GM19463 (cell line): ENCODE results near the gene ERBB4.

Source experiments
- ATAC-seq: cut with Tn5 transposase; IDR thresholded peaks from one replicate; pipeline ENCODE4 v1.9.1; 2021; ENCODE audit warnings: mild to moderate bottlenecking, moderate library complexity; ENCODE audit not compliant: unreplicated experiment

Gene ERBB4

DNA sequence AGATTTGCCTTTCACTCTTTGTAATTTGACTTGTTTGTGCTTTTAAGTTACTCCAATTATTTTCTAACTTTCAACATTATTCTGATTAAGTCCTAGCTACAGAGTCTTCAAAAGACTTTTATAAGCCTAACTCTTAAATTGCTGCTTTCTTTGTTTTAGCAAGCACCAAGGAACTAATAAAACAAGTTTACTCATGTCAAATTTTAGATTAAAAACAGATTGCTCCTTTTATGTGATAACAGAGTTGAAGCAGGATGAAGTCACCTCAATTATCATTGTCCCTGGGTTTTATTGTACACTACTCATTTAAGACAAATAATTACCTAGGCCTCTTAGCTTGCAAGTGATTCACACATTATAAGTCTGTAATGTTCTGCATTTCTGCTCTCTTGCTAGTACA, 678.4 kb downstream of the ERBB4 start:
- no peak for ATAC-seq

DNA sequence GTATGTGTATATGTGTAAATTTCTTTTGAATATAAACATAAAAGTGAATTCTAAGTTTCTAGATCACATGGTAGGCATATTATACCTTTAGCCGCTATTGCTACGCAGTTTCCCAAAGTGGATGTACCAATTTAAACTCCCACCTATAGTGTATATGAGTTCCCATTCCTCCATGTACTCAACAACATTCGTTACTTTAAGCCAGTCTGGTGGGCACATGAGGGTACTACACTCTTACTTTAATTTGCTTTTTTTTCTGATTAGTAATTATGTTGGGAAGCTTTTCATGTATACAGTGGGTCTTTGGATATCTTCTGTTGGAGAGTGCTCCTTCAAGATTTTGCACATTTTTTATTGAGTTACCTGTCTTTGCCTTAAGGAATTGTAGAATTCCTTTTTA, 683.8 kb downstream of the ERBB4 start:
- ATAC-seq: no peak

DNA sequence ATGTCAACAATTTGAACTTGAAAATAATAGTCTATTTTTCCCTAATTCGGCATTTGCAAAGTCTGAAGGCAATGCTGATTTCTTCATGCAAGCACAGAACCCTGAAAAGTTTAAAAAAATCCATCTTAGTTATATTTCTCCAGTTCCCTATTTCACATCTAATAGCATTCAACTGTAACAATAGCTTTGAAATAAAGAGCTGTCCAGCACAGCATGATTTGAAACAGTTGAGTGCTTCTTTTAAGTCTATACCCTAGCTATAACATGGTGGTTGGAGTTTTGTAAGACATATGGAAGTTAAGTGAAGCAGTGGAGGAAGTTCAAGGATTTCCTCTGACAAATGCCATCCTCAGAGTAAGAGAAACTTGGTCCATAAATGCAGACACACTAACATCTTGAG, 691.9 kb downstream of the ERBB4 start:
- no peak for ATAC-seq

- no peak for ATAC-seq
Observed at GRCh38 chr2:211846036-211846400, 692.6 kb downstream of the ERBB4 start.

DNA sequence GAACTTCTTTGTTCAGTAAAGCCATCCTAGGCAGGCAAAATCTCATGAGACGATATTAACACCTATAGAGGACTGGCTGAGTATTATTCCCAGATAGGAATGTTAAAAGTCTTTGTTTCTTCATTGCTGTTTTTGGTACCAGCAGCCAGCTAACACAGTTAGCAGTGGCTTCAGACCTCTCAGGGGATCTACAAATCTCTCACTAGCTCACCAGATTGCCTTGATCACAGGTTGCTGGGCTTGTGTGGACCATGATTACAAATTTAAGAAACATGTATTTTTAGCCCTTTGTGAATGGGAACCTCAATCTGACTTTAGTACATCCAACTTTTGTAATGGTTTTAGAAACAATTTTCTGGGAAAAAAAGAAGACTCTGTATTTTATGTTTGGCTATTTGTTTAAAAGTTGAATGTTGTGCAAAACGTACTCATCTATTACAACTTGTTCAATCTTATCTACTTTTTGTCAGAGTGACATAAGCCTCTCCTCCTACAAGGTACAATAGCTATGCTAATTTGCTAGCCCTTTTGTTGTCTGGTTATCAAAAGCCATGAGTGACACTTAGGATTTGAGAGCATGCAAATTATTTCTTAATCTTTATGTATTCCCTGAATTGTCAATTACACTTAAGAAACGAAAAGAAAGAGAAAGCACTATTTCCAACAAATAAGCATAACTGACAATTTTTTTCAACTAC, 693.1 kb downstream of the ERBB4 start:
- no peak for ATAC-seq

GRCh38 chr2:211837706-211838105, 700.9 kb downstream of the ERBB4 start:
- ATAC-seq: no peak

DNA sequence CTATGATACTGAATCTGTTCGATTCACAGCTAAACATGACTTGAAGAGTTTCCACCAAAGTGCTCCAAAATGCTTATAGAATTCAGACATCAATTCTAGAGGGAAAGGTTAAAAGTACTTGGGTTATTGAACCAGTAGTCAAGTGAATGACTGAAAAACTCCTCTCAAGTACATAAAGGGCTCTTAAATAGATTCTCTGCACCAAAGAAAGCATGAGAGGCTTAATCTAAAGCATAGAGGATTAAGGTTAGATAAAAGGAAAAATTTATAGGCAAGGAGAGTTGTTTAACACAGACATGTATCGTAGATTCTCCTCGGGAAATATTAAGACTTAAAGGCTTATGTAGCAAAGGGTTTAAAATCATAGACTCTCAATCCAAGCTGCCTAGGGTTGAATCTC, 701.4 kb downstream of the ERBB4 start:
- no peak for ATAC-seq

GRCh38 chr2:211836409-211836808, 702.2 kb downstream of the ERBB4 start:
- no peak for ATAC-seq

DNA sequence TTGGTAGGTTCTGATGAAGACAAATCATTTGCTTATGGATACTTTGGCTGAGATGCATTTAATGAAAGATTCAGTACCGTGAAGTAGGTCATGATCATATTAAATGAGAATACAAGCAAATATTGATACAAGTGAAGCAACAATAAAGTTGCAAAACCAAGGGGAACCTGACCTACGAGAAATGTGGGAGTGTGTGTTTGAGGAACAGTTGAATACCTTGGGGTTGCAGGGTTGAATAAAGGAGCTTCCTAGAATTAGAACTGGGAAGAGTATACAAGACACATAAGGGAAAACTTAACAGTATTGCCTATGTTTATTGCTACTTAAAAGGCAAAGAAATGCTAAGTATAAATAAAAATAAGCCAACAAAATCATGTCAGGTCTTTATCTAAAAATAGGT, 702.9 kb downstream of the ERBB4 start:
- no peak for ATAC-seq

DNA sequence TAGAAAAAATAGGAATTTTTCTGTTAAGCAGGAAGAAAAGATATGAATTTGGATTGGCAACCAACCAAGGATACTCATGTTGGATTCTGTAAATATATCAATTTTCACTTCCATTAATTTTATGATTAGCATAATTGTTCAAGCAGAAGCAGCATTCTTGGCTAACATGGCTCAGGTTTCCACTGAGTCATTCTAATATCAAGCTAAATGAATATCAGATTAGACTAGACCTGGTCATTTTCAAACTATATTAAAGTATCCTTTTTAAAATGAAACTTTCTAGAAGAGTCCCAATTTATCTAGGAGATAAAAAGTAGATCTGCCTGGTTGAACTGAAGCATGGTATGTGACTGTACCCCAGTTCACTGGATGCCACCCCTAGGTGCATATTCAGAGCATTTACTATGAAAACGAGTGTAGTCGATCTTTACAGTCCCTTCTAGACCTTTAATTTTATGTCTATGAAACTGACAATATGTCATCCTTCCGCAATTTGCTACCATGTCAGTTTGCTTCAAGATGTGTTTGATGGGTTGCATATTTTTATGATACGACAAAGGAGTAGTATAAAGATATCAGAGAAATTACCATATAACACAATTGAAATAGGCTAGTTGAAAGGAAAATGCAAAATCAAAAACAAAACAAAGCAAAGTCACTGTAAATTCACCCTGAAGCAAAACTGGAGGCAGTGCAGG, 704.9 kb downstream of the ERBB4 start:
- no peak for ATAC-seq

- no peak for ATAC-seq
Observed at GRCh38 chr2:211829725-211830124, 708.9 kb downstream of the ERBB4 start.

- ATAC-seq: no peak
Observed at GRCh38 chr2:211823886-211824479, 714.6 kb downstream of the ERBB4 start.

DNA sequence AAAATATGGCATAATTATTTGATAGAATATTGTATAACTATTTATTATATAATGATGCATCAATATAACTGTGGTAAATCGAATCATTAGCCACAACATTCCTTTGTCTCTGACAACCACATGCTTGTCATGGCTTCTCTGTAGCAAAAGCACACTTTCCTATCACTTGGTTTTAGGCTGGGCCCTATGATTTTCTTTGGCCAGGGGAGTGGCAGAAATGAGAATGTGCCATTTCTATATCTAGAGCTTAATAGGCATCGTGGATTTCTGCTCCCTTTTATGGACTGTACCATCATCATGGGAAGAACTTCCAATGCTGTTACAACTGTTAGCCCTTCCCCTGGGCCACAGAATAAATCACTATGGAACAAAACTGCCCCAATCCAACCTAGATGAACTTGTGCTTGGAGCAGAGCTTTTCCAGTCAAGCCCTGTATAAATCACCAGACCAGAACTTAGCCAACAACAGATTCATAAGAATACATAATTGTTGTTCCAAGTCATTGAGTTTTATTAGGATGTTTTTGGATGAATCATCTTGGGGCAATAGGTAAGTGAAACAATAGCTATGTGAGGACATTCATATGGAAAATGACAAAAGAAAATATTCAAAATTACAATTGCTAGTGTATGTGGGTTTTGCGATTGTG, 715.8 kb downstream of the ERBB4 start:
- ATAC-seq: no peak

- ATAC-seq: no peak
Observed at GRCh38 chr2:211816754-211817153, 721.8 kb downstream of the ERBB4 start.

GRCh38 chr2:211812587-211812986, 726.0 kb downstream of the ERBB4 start:
- ATAC-seq: no peak

GRCh38 chr2:211802666-211803065, 735.9 kb downstream of the ERBB4 start:
- ATAC-seq: no peak

DNA sequence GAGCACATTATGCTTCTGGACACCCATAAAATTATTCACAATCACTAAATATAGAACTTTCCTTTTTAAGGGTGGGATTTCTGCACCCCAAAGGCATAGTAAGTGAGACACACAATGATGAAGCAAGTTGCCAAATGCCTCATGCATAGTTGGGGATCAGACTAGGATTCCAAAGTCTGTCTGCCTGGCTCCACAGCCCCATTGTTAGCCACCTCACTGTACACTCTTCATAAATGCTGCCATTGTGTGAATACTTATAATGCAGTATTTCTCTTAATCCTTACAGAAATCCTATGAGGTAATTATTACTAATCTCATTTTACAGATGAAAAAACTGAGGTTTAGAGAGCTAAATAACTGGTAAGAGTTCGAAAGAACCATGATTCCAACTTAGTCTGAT, 738.6 kb downstream of the ERBB4 start:
- no peak for ATAC-seq

DNA sequence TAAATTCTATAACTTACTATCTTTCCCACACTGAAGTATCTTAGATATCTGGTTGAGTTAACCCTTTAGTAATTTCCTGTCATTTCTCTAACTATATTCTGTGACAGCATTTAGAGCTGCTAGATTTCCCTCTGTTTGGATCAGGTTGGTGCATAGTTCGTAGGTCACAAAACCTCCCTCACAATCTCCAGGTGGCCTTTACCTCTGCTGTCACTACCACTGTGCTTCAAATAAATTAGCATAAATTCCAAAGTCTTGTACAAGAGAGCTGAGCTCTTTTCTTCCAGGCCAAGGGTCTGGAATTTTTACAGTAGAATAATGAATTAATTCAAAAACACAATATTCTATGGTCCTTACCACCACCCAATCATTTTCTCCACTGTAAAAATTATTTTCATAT, 739.7 kb downstream of the ERBB4 start:
- ATAC-seq: no peak

- no peak for ATAC-seq
Observed at GRCh38 chr2:211793690-211794089, 744.9 kb downstream of the ERBB4 start.

GRCh38 chr2:211789982-211790381, 748.6 kb downstream of the ERBB4 start:
- ATAC-seq: no peak

DNA sequence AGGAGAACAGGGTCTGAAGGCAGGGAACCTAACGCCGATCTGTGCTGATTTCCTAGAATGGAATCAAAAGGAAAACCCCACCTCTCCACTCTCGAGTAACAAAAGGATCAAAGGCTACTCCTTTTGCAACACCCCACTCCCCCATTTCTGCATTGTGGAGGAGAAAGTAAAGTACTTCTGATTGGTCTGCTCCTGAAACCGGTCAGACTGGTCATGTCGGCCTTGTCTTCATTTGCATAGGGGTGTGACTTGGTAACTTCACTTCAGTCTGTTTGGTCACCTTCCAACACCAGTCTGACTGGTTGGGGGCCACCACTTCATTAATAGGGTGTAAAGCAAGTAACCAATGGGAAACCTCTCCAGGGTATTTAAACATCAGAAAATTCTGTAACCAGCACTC, 771.9 kb downstream of the ERBB4 start:
- no peak for ATAC-seq

DNA sequence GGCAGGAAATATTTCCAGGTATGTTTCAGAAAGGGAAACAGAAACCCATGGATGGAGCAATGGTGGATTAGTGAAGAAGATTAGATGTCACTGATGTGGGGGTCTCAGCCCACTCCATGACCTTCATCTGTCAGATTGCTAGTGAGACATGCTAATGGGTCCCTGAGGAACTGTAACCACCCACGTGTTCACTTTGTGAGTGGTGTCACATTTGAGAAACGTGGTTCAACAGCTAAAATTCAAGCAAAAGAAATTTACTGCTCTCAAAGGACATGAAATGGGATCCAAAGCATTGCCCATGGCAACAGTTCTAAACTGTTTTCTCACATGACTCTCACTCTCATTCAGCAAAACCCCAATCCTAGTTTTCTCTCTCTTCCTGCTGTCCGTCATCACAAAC, 776.1 kb downstream of the ERBB4 start:
- no peak for ATAC-seq
